Measurements from ENCODE around the gene SV2C.

DNA sequence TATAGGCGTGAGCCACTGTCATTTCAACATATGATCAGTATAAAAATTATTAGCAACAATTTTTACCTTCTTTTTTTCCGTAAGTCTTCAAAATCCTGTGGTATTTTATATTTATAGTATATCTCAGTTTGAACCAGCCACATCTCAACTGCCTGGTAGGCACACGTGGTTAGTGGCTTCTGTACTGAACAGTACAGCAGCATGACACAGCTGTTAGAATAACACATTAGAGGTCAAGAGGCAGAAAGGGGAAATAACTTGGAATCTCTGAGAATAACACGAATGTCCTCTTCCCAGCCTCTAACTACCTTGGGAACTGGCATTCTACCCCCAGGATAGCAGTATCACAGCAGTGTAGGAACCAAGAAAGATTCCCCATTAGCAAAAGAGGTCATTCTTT, 211.4 kb downstream of the SV2C start:
- TF ChIP-seq CTCF (IDR thresholded peaks at IDR 0.05) (no peak), POLR2A (IDR thresholded peaks at IDR 0.05) (no peak), POLR2AphosphoS5 (IDR thresholded peaks at IDR 0.05; ENCODE audit: insufficient read depth in 1 of 2, low read depth in 1 of 2) (no peak)

All from vagina (tissue), 2 donors.